Tibial nerve (tissue), 4 donors: ENCODE data around the gene ZNF423.

Experiments used
- CTCF ChIP-seq, 5 experiments: fragments of 200-600 bp in 3 of 5; fragments of 450-650 bp in 2 of 5; sonication (generic) in 3 of 5; IDR thresholded peaks; one replicate each; pipeline ENCODE4 v1.5.1; 2016 to 2019; ENCODE audit warnings: antibody characterized with exemption in 5 of 5, mild to moderate bottlenecking in 3 of 5, moderate library complexity in 2 of 5
- EP300 ChIP-seq, 2 donors: sonication (generic); formaldehyde crosslinking; IDR thresholded peaks; one replicate each; pipeline ENCODE4 v1.6.1; 2017; ENCODE audit warnings: antibody characterized with exemption in 2 of 2, mild to moderate bottlenecking in 1 of 2
- POLR2A ChIP-seq, 2 donors: fragments of 450-650 bp; IDR thresholded peaks; one replicate each; pipeline ENCODE4 v1.6.1; 2017; ENCODE audit warnings: antibody characterized with exemption in 2 of 2, mild to moderate bottlenecking in 2 of 2, moderate library complexity in 2 of 2

GRCh38 chr16:49664221-49665215, 191.4 kb downstream of the ZNF423 start:
- TF ChIP-seq CTCF (IDR thresholded peaks at IDR 0.05) (no peak), POLR2A (IDR thresholded peaks at IDR 0.05) (no peak), EP300 (IDR thresholded peaks at IDR 0.05) (no peak)
